GM18505 (cell line): Measurements from ENCODE around the gene IRAK4.
"Not testable (repeated sequence)": the region's sequence is repeated elsewhere in the genome, so short reads cannot be mapped to it uniquely, and the experiment has no call there.

Experiments
- ATAC-seq: cut with Tn5 transposase; IDR thresholded peaks from one replicate; pipeline ENCODE4 v1.9.1; 2021; ENCODE audit not compliant: unreplicated experiment
- POLR2A ChIP-seq: IDR thresholded peaks from 4 replicates; pipeline ENCODE4 v1.6.1; 2011; ENCODE audit warnings: borderline replicate concordance; ENCODE audit not compliant: insufficient read depth, insufficient read length; ENCODE audit errors: extremely low read depth

IRAK4 gene

GRCh38 chr12:43750814-43751213, 7.9 kb upstream of the IRAK4 start:
- TF ChIP-seq POLR2A, result no peak
- ATAC-seq, result no peak

GRCh38 chr12:43751360-43751759, 7.4 kb upstream of the IRAK4 start:
- not testable (repeated sequence) for ATAC-seq

GRCh38 chr12:43754015-43754414, 4.7 kb upstream of the IRAK4 start:
- TF ChIP-seq POLR2A, result no peak

DNA sequence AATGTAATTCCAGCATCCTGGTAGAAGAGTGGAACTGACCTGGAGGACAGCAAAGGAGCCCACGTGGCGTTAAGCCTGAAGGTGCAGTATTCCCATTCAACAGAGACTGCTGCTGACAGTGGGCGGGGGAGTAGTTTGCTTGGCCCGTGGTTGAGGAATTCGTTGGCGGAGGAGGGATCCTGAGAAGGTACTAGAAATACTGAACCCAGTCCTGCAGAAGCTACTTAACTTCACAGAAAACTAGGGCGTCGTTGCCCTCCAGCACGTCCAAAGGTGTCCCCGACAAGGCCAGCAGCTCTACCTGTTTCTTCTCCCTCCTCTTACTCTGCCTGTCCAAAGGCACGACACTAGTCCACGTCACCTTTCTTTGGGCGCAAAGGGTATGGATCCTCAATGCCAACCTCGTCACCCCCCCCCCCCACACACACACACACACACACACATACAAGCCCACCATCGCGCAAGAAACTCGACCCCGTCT, 464 bp upstream of the IRAK4 start:
- ATAC-seq, result peak; percentile 5
- no peak for TF ChIP-seq POLR2A

More at GRCh38 chr12:43754015-43754414, 4.7 kb upstream of the IRAK4 start:
- ATAC-seq, result no peak

DNA sequence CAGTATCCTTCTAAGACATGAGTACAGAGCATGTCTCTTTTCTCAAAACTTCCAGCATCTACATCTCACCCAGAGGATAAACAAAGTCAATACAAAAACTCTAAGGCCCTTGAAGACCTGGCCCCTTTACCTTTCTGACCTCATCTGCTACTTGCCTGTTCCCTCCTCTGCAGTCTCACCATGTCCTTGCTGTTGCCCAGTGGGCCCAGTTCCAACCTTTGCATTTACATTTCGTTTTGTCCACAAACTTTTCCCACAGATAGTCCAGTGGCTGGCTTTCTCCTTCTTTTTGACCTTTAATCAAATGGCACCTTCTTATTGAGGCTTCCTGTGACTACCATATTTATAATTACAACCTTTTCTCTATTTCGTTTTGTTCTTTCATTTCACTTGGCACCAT, 1.6 kb downstream of the IRAK4 start:
- no peak for ATAC-seq
- TF ChIP-seq POLR2A, result no peak

DNA sequence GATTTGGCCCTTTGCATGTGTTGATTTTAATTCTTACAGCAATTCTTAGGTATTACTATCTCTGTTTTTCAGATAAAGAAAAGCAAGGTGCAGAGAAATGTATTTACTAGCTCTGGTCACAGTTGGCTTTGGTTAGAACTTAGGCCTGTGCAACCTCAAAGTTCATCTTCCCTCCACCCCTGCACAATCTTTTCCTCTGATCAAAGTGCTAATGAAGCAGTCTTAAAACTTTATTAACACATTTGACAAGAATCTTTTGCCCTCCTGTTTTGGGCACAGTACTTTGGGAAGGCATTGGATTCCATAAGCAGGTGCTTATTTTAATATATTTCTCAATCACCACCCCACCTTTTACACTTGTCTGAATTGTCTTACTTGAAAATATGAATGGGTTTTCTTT, 2.7 kb downstream of the IRAK4 start:
- ATAC-seq, result no peak
- TF ChIP-seq POLR2A, result no peak

DNA sequence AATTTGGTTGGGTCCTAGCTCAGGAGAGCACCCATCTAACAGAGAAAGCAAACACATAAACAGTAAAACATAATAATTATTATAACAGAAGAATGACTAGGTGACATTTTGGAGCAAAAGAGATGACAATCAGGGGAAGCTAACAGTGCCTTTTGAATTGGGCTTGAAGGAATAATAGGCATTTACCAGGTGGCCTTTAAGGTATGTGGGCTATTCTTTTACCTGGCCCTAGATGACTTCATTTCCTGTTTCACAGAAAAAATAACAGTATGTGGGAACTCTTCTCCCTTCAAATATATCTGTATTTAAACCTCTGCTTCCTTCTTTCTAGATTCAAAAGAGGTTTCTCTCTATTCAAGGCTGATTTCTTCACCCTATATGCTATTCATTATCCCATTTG, 3.8 kb downstream of the IRAK4 start:
- ATAC-seq, result no peak
- TF ChIP-seq POLR2A, result no peak

DNA sequence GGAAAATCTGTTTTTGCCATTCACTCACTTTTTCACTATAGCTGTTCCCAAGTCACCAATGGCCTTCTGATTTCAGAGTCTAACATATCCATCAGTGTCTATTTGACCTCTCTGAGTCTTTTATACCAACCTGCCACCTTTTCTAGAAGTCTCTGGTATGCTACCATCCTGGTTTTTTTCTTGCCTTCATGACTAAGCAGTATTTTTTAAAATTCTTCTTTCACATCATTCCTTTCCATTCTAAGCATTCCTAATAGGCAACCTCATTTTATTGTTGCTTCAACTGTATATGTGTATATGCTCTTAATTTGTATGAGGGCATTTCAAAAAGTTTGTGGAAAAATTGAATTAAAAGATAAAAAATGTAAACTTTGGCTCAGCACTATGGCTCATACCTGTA, 5.0 kb downstream of the IRAK4 start:
- no peak for TF ChIP-seq POLR2A
- ATAC-seq, result no peak

GRCh38 chr12:43764528-43764927, 5.8 kb downstream of the IRAK4 start:
- ATAC-seq, result no peak
- no peak for TF ChIP-seq POLR2A

GRCh38 chr12:43766291-43766690, 7.5 kb downstream of the IRAK4 start:
- no peak for TF ChIP-seq POLR2A
- no peak for ATAC-seq

GRCh38 chr12:43776498-43776897, 17.7 kb downstream of the IRAK4 start:
- no peak for TF ChIP-seq POLR2A
- peak; percentile 64 for ATAC-seq

DNA sequence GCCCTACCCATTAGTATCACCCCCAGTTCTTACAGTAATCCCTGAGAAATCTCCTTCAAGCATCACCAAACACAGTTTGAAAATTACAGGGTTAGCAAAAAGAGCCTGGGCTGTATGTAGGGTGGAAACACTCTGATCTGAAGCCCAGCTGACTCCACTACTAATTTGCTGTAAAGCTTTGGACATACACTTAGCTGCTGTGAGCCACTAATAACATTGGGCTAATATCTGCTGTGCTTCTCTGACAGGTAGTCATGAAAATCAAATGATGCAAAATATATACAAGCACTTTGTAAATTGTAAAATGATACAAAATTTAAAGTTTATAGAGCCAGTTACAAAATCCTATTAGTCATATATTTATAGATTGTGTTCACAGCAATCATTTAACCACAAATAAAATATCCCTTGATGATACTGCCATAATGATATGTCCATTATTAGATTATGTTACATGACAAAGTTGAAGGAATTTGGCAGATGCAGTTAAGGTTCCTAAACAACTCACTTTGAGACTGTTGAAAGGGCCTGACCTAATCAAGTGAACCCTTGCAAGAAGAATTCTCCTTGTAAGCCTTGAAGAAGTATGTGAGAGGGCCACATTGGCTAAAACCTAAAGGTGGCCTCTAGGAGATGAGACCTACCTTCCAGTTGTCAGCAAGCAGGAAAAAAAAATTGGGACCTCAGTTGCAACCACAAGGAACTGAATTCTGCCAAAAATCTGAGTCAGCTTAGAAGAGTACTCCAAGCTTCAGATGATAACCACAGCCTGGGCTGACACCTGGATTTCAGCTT, 28.3 kb downstream of the IRAK4 start:
- ATAC-seq, result no peak
- TF ChIP-seq POLR2A, result no peak

GRCh38 chr12:43789941-43790340, 31.2 kb downstream of the IRAK4 start:
- TF ChIP-seq POLR2A, result no peak
- no peak for ATAC-seq

GRCh38 chr12:43795716-43796280, 37.0 kb downstream of the IRAK4 start:
- ATAC-seq, result no peak
- no peak for TF ChIP-seq POLR2A

GRCh38 chr12:43797561-43798217, 38.9 kb downstream of the IRAK4 start:
- no peak for ATAC-seq
- no peak for TF ChIP-seq POLR2A
